GM06990 (cell line): ENCODE results near the gene ADAMTS4.
A peak's percentile ranks its signal among the peaks of the same experiment; 100 is the strongest.

Source experiments
- DNase-seq: peaks from one replicate; pipeline ENCODE4 v3.0.0-alpha.2; 2011; ENCODE audit not compliant: insufficient read length; ENCODE audit errors: extremely low read depth
- H3K27me3 ChIP-seq: replicated peaks from 2 replicates; pipeline ENCODE4 v1.6.0; 2011; ENCODE audit warnings: low read length; ENCODE audit not compliant: control insufficient read depth, insufficient read depth
- H3K36me3 ChIP-seq: 2 replicates; pipeline ENCODE4 v1.5.1; 2011; ENCODE audit warnings: low read length; ENCODE audit not compliant: control insufficient read depth, insufficient read depth
- H3K4me3 ChIP-seq: replicated peaks from 2 replicates; pipeline ENCODE4 v1.5.1; 2011; ENCODE audit warnings: low read depth, mild to moderate bottlenecking, control low read depth, low read length
- CTCF ChIP-seq: IDR thresholded peaks from 2 replicates; pipeline ENCODE4 v1.5.1; 2011; ENCODE audit warnings: low read length, control low read depth, mild to moderate bottlenecking, inconsistent platforms; ENCODE audit not compliant: insufficient read depth, poor library complexity, severe bottlenecking

The ADAMTS4 gene

GRCh38 chr1:161198194-161198896 lies 509 bp downstream of the ADAMTS4 start:
- Histone ChIP-seq H3K4me3 (no peak overlapping the region), H3K36me3 (no peaks in the 10 kb centered on the region), H3K27me3 (no peaks in the 10 kb centered on the region)
- no peak for TF ChIP-seq CTCF
- DNase-seq = no peak

- no peak for TF ChIP-seq CTCF
- H3K36me3 ChIP-seq = no peaks in the 10 kb centered on the region
- no peaks in the 10 kb centered on the region for H3K27me3 ChIP-seq
- no peak overlapping the region for H3K4me3 ChIP-seq
- DNase-seq = no peak
Measured at GRCh38 chr1:161197560-161198193, 1.2 kb downstream of the ADAMTS4 start.

- TF ChIP-seq CTCF = no peak
- no peak overlapping the region for H3K4me3 ChIP-seq
- H3K27me3 ChIP-seq = no peaks in the 10 kb centered on the region
- no peaks in the 10 kb centered on the region for H3K36me3 ChIP-seq
- DNase-seq = no peak
Measured at GRCh38 chr1:161196521-161197451, 2.1 kb downstream of the ADAMTS4 start.

- no peak for DNase-seq
- Histone ChIP-seq H3K27me3 (no peaks in the 10 kb centered on the region), H3K36me3 (no peaks in the 10 kb centered on the region), H3K4me3 (no peak overlapping the region)
- no peak for TF ChIP-seq CTCF
Measured at GRCh38 chr1:161196111-161196510, 2.7 kb downstream of the ADAMTS4 start.

- no peak for TF ChIP-seq CTCF
- peak; percentile 48 for DNase-seq
Measured at GRCh38 chr1:161195171-161195570, 3.7 kb downstream of the ADAMTS4 start.

More at GRCh38 chr1:161195171-161195570, 3.7 kb downstream of the ADAMTS4 start:
- Histone ChIP-seq H3K4me3 (no peak overlapping the region), H3K36me3 (no peaks in the 10 kb centered on the region), H3K27me3 (no peaks in the 10 kb centered on the region)
